ENCODE results near the gene HGFAC.

The HGFAC gene

GRCh38 chr4:3411676-3412075, 30.1 kb upstream of the HGFAC start:
- FAIRE-seq, result no peak

DNA sequence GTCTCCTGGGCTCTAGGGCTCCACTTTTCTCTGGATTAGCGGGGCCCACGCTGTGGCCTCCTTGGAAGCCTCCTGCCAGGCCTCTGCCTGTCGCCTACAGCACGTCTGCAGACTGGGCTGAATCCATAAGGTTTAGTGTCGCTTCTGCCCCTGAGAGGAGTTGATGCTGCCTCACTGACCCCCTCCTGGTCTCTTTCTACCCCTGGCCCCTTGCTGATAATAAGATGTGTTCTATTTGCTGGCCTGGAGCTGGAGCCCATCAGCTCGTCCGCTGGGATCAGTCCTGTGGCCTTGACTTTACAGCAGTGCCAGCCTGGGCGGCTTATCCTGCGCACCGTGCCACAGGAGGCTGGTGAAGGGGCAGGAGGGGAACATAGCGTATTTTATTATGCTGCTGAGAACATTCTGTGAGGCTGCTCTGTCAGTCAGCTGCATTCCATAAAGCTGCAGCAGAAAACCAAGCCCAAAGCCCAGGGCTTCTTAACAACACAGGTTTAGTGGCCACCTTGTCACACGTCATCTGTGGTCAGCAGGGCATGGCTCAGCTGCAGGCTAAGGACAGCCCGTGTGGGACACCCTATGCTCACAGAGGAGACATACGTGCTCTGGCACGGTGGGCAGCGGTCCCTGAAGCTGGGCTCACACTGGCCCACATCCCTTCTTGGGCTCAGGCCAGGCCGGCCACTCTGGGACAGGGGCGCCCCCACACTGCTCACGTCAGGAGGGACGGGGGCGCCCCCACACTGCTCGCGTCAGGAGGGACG, 29.3 kb upstream of the HGFAC start:
- no peak for FAIRE-seq

DNA sequence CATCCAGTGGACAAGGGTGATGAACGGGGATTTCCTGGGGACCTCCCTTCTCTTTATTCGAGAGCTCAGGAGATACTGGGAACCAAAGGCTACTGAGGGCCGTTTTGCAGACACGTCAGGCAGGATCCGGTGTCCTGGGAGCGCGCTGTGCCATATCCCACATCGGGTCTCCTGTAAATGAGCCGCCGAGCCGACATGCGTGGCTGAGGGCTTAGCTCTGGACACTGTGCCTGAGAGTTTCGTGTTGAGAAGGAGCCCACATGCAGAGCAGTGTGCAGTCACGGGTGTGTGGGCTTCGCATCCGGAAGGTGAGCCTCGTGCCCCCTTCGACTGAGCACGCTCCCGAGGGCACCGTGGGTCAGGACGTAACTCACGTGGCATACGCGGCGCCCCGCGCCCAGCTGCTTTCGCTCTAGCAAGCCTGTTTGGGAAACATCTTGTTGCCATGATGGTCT, 28.5 kb upstream of the HGFAC start:
- FAIRE-seq, result no peak

DNA sequence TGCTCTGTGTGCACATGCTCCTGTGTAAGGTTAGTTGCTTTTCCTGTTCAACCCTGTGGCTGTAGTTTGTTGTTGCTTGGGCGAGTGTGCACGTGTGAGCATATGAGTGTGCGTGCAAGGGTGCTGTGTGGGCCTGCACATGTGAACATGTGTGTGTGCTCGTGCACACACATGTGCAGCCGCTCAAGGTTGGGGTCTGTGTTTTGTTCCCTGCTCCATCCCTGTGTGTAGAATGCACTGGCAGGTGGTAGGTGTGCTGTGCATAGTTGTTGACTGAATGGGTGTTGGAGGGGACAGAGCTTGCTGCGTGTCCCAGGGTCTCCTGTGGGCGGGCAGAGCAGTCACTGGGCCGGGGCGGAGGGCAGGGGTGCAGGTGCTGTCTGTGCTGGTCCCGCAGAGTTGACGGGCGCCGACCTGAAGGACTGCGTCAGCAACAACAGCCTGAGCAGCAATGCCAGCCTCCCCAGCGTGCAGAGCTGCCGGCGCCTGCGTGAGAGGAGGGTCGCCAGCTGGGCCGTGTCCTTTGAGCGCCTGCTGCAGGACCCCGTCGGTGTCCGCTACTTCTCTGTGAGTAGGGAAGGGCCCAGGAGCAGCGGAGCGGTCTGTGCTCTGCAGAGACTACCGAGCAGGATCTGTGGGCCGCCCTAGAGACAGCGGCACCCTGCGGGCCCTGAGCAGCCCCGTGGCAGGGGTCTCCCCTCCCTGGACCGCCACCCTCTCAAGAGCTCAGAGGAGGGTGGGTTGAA, 27.9 kb upstream of the HGFAC start:
- FAIRE-seq, result no peak

GRCh38 chr4:3414421-3415279, 27.1 kb upstream of the HGFAC start:
- FAIRE-seq, result no peak

DNA sequence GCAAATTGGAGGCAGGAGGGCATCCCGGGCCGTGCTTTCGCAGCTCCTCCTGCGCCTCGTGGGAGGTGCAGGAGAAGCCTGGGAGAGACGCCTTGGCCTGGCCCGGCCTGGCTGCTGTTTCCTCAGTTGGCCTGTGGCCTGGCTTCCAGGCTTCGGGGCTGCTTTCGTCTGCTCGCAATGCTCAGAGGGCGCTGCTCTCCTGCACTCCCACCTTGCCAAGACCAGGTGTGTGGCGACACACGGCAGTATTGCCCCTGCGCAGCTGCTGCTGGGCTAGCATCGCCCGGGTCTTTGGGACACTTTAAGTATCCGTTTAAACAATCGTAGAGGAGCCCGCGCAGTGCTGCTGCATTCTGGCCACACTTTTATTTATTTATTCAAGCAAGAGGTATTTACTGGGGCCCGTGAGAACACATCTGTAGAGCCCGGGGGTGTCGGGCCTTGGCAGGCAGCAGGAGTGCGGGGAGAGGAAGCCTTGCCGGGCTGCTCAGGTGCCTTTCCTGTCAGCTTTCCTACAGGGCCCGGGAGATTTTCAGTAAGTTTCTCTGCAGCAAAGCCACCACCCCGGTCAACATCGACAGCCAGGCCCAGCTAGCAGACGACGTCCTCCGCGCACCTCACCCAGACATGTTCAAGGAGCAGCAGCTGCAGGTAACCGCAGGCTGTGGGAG, 26.2 kb upstream of the HGFAC start:
- FAIRE-seq, result no peak

DNA sequence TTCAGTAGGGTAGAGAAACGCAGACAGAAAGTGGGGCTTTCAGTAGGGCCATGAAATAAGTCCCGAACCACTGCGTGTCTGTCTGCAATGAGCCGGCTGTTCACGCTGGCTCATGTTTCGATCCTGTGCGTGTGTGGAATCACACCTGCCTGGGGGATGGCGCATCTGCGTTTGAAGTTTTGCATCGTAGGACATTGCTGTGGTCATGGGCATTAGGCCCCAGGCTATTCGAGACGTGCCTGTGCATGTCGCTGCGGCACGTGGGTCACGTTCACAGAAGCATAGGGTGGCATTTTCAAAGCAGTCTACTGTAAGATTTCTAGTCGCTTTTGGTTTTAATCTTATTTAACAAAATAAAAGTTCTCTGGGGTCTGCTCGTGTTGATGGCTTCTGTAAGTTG, 25.5 kb upstream of the HGFAC start:
- no peak for FAIRE-seq

DNA sequence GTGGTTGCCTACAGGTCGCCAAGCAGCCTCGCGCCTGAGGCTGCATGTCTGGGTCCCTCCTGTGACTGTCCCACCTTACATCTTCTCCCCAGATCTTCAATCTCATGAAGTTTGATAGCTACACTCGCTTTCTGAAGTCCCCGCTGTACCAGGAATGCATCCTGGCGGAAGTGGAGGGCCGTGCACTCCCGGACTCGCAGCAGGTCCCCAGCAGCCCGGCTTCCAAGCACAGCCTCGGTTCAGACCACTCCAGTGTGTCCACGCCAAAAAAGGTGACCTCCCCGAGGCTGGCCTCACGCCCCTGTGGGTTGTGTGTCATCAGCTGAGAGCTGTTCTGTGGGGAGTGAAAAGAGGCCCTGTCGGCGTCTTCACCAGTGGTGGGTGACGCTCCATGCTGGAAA, 24.9 kb upstream of the HGFAC start:
- no peak for FAIRE-seq

- FAIRE-seq, result no peak
Measured at GRCh38 chr4:3417448-3417847, 24.3 kb upstream of the HGFAC start.

GRCh38 chr4:3418029-3418762, 23.6 kb upstream of the HGFAC start:
- no peak for FAIRE-seq

GRCh38 chr4:3419836-3420605, 21.7 kb upstream of the HGFAC start:
- FAIRE-seq, result no peak

GRCh38 chr4:3420606-3420955, 21.2 kb upstream of the HGFAC start:
- no peak for FAIRE-seq

DNA sequence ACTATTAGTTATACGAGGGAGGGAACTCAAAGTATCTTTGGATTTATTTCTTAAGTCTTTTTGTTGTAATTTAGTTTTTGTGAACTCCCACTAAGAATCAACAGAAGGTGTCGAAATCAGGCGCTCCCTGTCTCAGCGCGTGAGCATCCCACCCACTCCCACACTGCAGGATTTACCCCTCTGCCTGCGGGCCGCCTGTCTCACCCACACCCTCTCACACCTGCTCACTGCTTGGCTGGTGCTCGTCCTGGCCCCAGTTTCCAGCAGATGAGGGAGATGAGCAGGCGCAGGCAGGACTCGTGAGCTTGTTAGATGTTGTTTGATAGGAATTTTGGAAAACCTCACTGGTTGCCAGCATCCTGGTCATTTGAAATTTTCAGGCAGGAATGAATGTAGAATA, 20.8 kb upstream of the HGFAC start:
- no peak for FAIRE-seq

DNA sequence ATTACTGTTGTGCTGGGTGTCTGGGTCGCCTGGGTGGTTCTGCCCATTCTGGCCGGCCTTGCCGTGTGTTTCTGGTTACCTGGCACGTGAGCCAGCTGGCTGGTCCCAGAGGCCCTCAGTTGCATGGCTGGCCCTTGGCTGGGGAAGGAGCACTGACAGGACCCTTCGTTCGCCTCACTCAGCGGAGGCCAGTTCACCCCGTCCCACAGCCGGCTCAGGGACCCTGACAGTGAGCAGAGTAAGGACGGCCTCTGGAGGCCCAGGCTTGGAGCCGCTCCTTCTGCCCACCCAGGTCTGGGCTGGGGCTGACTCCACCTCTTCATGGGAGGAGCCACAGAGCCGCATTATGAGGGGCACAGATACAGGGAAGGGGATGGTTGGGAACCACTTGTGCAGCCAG, 20.3 kb upstream of the HGFAC start:
- FAIRE-seq, result no peak

DNA sequence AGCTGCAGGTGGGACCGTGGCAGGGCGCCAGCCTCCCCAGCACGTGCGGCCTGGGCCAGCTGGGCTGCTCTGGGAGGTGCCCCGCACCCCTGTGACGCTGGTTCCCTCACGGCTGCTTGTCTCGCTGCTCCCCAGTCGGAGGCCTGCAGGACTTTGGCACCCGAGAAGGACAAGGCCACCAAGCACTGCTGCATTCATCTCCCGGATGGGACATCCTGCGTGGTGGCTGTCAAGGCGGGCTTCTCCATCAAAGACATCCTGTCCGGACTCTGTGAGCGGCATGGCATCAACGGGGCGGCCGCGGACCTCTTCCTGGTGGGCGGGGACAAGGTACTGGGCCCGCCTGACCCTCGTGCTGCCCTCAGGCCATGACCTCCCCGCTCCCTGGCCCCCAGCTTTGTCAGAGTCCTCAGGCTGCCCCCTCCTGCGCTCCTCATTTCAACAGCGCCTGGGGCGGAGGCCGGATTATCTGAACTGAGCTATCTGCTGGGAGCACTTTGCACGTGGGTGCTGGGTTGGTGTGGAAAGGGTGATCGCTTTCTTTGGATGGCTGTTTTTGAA, 19.4 kb upstream of the HGFAC start:
- no peak for FAIRE-seq

DNA sequence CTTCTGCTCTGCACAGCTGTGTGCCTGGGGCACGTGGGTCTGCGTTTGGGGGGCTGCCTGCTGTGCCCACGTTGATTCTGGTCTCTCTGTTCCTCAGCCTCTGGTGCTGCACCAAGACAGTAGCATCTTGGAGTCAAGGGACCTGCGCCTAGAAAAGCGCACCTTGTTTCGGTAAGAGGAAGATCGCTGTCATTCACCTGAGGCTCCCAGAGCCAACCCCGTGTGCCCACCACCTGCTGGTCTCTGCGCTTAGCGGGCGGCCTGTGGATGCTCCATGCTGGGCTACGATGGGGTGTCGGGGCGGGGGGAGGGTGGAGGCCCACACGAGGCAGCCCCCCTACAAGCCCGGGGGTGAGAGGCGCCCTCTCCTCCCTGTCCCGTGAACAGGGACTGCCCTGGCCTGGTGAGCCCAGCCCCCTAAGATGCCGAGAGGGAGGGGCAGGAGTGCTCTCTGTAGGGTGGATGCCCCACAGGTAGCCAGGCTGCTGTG, 18.9 kb upstream of the HGFAC start:
- no peak for FAIRE-seq

DNA sequence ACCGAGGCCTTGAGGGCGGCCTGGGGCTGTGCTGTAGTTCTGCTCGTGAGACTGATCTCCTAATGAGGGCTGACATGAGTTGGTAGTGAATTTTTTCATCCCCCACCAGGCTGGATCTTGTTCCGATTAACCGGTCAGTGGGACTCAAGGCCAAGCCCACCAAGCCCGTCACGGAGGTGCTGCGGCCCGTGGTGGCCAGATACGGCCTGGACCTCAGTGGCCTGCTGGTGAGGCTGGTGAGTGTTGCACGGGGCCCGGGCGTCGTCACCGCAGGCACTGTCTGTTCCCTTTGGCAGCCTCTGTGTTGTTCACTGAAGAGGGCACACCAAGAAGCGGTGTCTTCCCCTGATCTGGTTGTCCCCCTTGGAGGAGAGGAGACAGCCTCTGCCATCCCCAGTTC, 18.4 kb upstream of the HGFAC start:
- FAIRE-seq, result no peak

- no peak for FAIRE-seq
Measured at GRCh38 chr4:3423952-3424351, 17.8 kb upstream of the HGFAC start.

DNA sequence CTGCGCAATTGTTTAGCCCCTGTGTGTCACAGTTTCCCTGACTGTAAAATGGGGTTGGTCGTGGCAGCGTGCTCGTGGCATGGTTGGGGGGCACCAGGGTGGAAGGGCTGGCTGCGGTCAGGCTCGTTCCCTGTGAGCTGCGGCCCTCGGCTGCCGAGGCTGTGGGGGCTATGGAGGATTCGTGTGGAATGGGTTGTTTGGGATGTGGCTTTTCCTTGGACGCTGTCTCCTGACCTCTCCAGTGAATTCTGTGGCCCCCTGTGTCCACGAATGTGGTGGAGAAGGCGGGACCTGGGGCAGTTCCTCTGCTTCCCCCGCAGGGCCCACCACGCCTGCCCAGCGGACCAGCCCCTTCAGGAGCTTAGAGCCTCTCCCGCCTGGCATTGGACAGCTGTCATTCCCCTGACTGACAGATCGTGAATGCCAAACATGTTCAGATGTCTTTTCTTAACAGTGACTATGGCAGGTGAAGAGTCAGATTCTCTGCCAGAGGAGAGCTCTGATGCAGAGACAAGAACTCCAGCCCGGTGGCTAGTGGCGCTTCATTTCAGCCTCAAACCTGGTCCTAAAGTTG, 17.2 kb upstream of the HGFAC start:
- no peak for FAIRE-seq

- no peak for FAIRE-seq
Measured at GRCh38 chr4:3426465-3427133, 15.2 kb upstream of the HGFAC start.
